Measurements from ENCODE around the gene SLC7A6OS. TPM values are rescaled to one million over a fixed set of nuclear protein-coding genes. Genes with fewer than 3 reads are reported as not detected.
A peak's percentile ranks its signal among the peaks of the same experiment; 100 is the strongest.

The SLC7A6OS gene
- 14.2 TPM for polyA plus RNA-seq (2012; ENCODE audit: low read depth, missing spikeins)

- DNase-seq (ENCODE audit: insufficient read length, low spot score) (peak; percentile 97), FAIRE-seq (peak; percentile 98)
- TF ChIP-seq PAX5 (IDR thresholded peaks at IDR 0.05; ENCODE audit: insufficient read depth, low read length, severe bottlenecking) = no peak
- peak; percentile 74 for TF ChIP-seq SPI1 (IDR thresholded peaks at IDR 0.05; ENCODE audit: low read depth, low read length)
- peak; percentile 76 for TF ChIP-seq TAF1 (IDR thresholded peaks at IDR 0.05; ENCODE audit: low read depth, low read length)
- TF ChIP-seq POLR2A (IDR thresholded peaks at IDR 0.05; ENCODE audit: low read depth, low read length) = peak; percentile 95
- peak; percentile 93 for TF ChIP-seq POLR2AphosphoS5 (IDR thresholded peaks at IDR 0.05; ENCODE audit: low read depth, low read length)
- TF ChIP-seq POU2F2 (IDR thresholded peaks at IDR 0.05; ENCODE audit: low read depth, low read length) = peak; percentile 79; the same call in 1 of the 2 replicates
Measured at GRCh38 chr16:68310774-68311511, at the start of gene SLC7A6OS, which contains the start of gene PRMT7. Gene SLC7A6OS, minus strand, starts transcription at chr16:68310946. Its CDS starts 20 bp downstream, at chr16:68310926. Gene PRMT7, plus strand, starts transcription at chr16:68311019. Its CDS starts 4,961 bp downstream, at chr16:68315980.

DNA sequence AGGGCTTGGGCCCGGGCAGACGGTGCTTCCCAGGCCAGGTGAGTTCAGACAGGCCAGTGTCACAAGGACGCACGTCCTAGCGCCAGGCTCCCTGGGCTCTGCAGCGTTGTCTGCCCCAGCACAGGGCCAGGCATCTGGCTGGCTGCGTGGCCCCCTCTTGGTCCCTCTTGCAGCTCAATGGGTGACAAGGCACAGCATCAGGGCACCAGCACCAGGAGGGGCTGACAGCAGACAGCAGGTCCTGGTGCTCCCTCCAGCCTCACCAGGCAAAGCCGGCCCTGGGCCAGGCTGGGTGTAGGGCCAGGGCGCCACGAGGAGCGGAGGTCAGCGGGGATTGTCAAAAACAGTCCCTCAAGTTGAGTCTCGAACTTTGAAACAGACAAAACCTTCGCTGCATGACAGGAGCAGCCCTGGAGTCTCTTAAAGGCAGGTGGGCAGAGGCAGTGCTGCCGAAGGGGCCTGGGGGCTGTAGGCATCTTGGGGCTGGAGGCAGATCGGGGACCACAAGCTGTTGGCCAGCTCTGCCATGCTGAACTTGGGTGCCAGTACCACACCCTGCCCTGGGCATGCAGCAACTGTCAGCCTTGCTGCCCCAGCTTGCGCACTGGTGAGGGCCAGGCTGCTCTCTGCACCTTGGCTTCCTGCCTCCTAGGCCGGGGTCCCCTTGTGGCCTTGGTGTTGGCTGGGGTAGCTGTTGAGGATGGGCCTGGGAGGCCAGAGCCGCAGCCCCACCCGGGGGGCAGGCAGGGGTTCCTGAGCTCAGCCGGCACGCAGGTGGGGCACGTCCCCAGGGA is 48.8 kb upstream of the SLC7A6OS start:
- FAIRE-seq (peak; percentile 52), DNase-seq (ENCODE audit: insufficient read length, low spot score) (no peak)
- no peak for TF ChIP-seq POU2F2 (IDR thresholded peaks at IDR 0.05; ENCODE audit: low read depth, low read length)
- TF ChIP-seq POLR2A (IDR thresholded peaks at IDR 0.05; ENCODE audit: low read depth, low read length) = no peak
- no peak for TF ChIP-seq POLR2AphosphoS5 (IDR thresholded peaks at IDR 0.05; ENCODE audit: low read depth, low read length)
- no peak for TF ChIP-seq PAX5 (IDR thresholded peaks at IDR 0.05; ENCODE audit: insufficient read depth, low read length, severe bottlenecking)
- no peak for TF ChIP-seq SPI1 (IDR thresholded peaks at IDR 0.05; ENCODE audit: low read depth, low read length)
- no peak for TF ChIP-seq TAF1 (IDR thresholded peaks at IDR 0.05; ENCODE audit: low read depth, low read length)

- DNase-seq (ENCODE audit: insufficient read length, low spot score) (no peak), FAIRE-seq (no peak)
- TF ChIP-seq PAX5 (IDR thresholded peaks at IDR 0.05; ENCODE audit: insufficient read depth, low read length, severe bottlenecking) = no peak
- TF ChIP-seq POU2F2 (IDR thresholded peaks at IDR 0.05; ENCODE audit: low read depth, low read length) = no peak
- TF ChIP-seq TAF1 (IDR thresholded peaks at IDR 0.05; ENCODE audit: low read depth, low read length) = no peak
Measured at GRCh38 chr16:68358951-68359350, 48.2 kb upstream of the SLC7A6OS start.

DNA sequence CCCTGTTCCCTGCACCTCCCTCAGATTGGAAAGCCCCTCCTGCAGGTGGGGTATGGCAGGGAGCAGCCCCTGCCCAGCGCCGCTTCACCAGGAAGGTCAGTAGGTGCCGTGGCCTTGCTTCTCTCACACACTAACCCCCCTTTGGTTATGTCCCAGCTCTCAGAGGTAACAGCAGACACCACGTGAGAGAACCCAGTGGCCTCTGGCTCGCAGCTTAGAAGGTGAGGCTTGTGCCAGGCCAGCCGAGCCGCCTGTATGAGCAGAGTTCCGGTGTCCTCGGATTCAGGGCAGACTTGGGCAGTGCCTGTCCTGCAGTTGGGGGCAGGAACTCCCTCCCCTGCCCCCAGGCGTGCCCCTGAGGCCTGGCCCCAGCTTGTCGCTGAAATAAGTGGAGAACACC is 47.2 kb upstream of the SLC7A6OS start:
- TF ChIP-seq PAX5 (IDR thresholded peaks at IDR 0.05; ENCODE audit: insufficient read depth, low read length, severe bottlenecking) = no peak
- TF ChIP-seq POU2F2 (IDR thresholded peaks at IDR 0.05; ENCODE audit: low read depth, low read length) = no peak
- no peak for TF ChIP-seq POLR2A (IDR thresholded peaks at IDR 0.05; ENCODE audit: low read depth, low read length)
- TF ChIP-seq TAF1 (IDR thresholded peaks at IDR 0.05; ENCODE audit: low read depth, low read length) = no peak
- no peak for TF ChIP-seq POLR2AphosphoS5 (IDR thresholded peaks at IDR 0.05; ENCODE audit: low read depth, low read length)
- no peak for TF ChIP-seq SPI1 (IDR thresholded peaks at IDR 0.05; ENCODE audit: low read depth, low read length)
- FAIRE-seq (no peak), DNase-seq (ENCODE audit: insufficient read length, low spot score) (no peak)

- no peak for DNase-seq (ENCODE audit: insufficient read length, low spot score)
- no peak for FAIRE-seq
- TF ChIP-seq POU2F2 (IDR thresholded peaks at IDR 0.05; ENCODE audit: low read depth, low read length) (no peak), POLR2A (IDR thresholded peaks at IDR 0.05; ENCODE audit: low read depth, low read length) (no peak), SPI1 (IDR thresholded peaks at IDR 0.05; ENCODE audit: low read depth, low read length) (no peak), TAF1 (IDR thresholded peaks at IDR 0.05; ENCODE audit: low read depth, low read length) (no peak), POLR2AphosphoS5 (IDR thresholded peaks at IDR 0.05; ENCODE audit: low read depth, low read length) (no peak), PAX5 (IDR thresholded peaks at IDR 0.05; ENCODE audit: insufficient read depth, low read length, severe bottlenecking) (no peak)
Measured at GRCh38 chr16:68357521-68357922, 46.8 kb upstream of the SLC7A6OS start.

DNA sequence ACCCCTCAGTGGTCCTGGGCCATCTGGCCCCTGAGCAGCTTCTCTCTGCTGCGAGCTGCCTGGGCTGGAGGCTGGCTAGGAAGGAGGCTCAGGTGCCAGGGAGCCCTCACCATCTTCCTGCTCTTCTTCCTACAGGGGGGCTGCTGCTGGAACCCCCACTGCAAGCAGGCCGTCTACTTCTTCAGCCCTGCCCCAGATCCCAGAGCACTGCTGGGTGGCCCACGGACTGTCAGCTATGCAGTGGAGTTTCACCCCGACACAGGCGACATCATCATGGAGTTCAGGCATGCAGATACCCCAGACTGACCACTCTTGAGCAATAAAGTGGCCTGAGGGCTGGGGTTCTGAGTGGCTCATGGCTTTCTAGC is 46.2 kb upstream of the SLC7A6OS start:
- DNase-seq (ENCODE audit: insufficient read length, low spot score) = no peak
- FAIRE-seq = peak; percentile 9
- TF ChIP-seq POLR2A (IDR thresholded peaks at IDR 0.05; ENCODE audit: low read depth, low read length) (no peak), TAF1 (IDR thresholded peaks at IDR 0.05; ENCODE audit: low read depth, low read length) (no peak)

- DNase-seq (ENCODE audit: insufficient read length, low spot score) (peak; percentile 95), FAIRE-seq (no peak)
- TF ChIP-seq SPI1 (IDR thresholded peaks at IDR 0.05; ENCODE audit: low read depth, low read length) (peak; percentile 79), POLR2AphosphoS5 (IDR thresholded peaks at IDR 0.05; ENCODE audit: low read depth, low read length) (no peak)
Measured at GRCh38 chr16:68356249-68356918, 45.6 kb upstream of the SLC7A6OS start.

- DNase-seq (ENCODE audit: insufficient read length, low spot score) = no peak
- FAIRE-seq = peak; percentile 94
- TF ChIP-seq POLR2AphosphoS5 (IDR thresholded peaks at IDR 0.05; ENCODE audit: low read depth, low read length) (no peak), POU2F2 (IDR thresholded peaks at IDR 0.05; ENCODE audit: low read depth, low read length) (no peak), PAX5 (IDR thresholded peaks at IDR 0.05; ENCODE audit: insufficient read depth, low read length, severe bottlenecking) (no peak), TAF1 (IDR thresholded peaks at IDR 0.05; ENCODE audit: low read depth, low read length) (no peak), SPI1 (IDR thresholded peaks at IDR 0.05; ENCODE audit: low read depth, low read length) (no peak), POLR2A (IDR thresholded peaks at IDR 0.05; ENCODE audit: low read depth, low read length) (no peak)
Measured at GRCh38 chr16:68355447-68356248, 44.9 kb upstream of the SLC7A6OS start.

- DNase-seq (ENCODE audit: insufficient read length, low spot score) = no peak
- no peak for FAIRE-seq
- TF ChIP-seq POLR2A (IDR thresholded peaks at IDR 0.05; ENCODE audit: low read depth, low read length) = no peak
- TF ChIP-seq SPI1 (IDR thresholded peaks at IDR 0.05; ENCODE audit: low read depth, low read length) = no peak
- TF ChIP-seq POU2F2 (IDR thresholded peaks at IDR 0.05; ENCODE audit: low read depth, low read length) = no peak
- no peak for TF ChIP-seq POLR2AphosphoS5 (IDR thresholded peaks at IDR 0.05; ENCODE audit: low read depth, low read length)
- TF ChIP-seq TAF1 (IDR thresholded peaks at IDR 0.05; ENCODE audit: low read depth, low read length) = no peak
- no peak for TF ChIP-seq PAX5 (IDR thresholded peaks at IDR 0.05; ENCODE audit: insufficient read depth, low read length, severe bottlenecking)
Measured at GRCh38 chr16:68354816-68355215, 44.1 kb upstream of the SLC7A6OS start.

All from GM12891 (cell line).